ENCODE measurements around the gene COPS7A. TPM values are rescaled to one million over a fixed set of nuclear protein-coding genes. Genes with fewer than 3 reads are reported as not detected.

COPS7A gene
- total RNA-seq, 3 donors from 2014 or later: 52.1 to 72.2 (median 59.9) TPM

DNA sequence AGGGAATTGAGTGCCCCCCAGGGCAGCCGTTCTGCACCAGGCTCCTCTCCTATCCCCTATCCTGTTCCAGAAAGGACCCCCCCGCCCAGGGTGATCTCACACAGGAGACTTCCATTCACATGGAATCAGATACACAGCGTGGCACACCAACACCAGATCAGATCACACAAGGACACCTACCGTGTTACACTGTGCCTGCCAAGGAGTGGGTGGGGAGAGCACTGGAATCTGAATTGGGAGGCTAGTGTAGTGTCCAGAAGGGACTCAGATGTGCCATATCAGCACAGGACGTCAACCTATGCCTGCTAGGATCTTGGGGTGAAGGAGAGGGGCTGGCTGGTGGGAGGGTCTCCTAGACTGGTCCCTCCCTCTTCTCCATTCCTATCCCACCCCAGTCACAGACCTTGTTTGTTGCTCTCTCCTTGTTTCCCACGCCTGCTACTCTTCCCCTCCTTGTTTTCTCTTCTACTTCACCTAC lies 44.6 kb downstream of the COPS7A start:
- intact Hi-C loops (cut with DNase I; ENCODE audit: low total_unique reads): no loop called here
- H3K4me1 ChIP-seq: peaks cover 11 to 23% of the 10 kb centered on the region in 2 donors

DNA sequence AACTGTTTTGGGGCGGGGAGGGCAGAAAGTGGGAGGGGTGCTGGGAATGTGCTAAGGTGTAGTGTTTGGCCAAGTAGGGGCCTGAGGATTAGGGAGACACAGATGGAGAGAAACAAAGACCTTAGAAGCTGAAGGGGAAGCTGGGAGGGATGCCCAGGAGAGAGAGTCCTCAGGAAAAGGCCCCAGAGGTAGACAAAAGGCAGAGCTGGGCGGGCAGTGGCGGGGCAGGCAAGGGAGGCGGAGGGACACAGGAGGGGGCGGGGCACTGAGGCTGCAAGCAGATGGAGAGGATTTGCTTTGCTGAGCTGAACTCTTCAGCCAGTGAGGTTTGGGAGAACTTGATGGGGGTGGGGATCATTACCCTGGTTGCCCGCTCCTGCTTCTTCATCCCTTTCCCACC lies 45.1 kb downstream of the COPS7A start:
- H3K4me1 ChIP-seq: peaks cover 11 to 23% of the 10 kb centered on the region in 2 donors
- intact Hi-C loops (cut with DNase I; ENCODE audit: low total_unique reads): no loop called here

More for the DNA sequence above, 44.6 kb downstream of the COPS7A start:
- no peaks in the 10 kb centered on the region for H3K27me3 ChIP-seq
- no peaks in the 10 kb centered on the region for H3K9me3 ChIP-seq
- DNase-seq (ENCODE audit: low spot score in 2 of 2): no peak
- no peaks in the 10 kb centered on the region for H3K36me3 ChIP-seq
- TF ChIP-seq POLR2A (IDR thresholded peaks at IDR 0.05): no peak
- peak overlapping the region; percentile 75 to 99 (median 77) for H3K4me3 ChIP-seq
- H3K27ac ChIP-seq: peak overlapping the region; percentile 95 to 100

GRCh38 chr12:6769666-6770065 lies 45.8 kb downstream of the COPS7A start:
- Histone ChIP-seq H3K27ac (peak overlapping the region; percentile 95 to 100), H3K27me3 (no peaks in the 10 kb centered on the region), H3K36me3 (no peaks in the 10 kb centered on the region), H3K4me1 (peaks cover 11 to 23% of the 10 kb centered on the region in 2 donors), H3K4me3 (no peak overlapping the region), H3K9me3 (no peaks in the 10 kb centered on the region)
- TF ChIP-seq POLR2A (IDR thresholded peaks at IDR 0.05): no peak
- TF ChIP-seq, protein P1, sequence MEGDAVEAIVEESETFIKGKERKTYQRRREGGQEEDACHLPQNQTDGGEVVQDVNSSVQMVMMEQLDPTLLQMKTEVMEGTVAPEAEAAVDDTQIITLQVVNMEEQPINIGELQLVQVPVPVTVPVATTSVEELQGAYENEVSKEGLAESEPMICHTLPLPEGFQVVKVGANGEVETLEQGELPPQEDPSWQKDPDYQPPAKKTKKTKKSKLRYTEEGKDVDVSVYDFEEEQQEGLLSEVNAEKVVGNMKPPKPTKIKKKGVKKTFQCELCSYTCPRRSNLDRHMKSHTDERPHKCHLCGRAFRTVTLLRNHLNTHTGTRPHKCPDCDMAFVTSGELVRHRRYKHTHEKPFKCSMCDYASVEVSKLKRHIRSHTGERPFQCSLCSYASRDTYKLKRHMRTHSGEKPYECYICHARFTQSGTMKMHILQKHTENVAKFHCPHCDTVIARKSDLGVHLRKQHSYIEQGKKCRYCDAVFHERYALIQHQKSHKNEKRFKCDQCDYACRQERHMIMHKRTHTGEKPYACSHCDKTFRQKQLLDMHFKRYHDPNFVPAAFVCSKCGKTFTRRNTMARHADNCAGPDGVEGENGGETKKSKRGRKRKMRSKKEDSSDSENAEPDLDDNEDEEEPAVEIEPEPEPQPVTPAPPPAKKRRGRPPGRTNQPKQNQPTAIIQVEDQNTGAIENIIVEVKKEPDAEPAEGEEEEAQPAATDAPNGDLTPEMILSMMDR (IDR thresholded peaks at IDR 0.05): no peak
- intact Hi-C loops (cut with DNase I; ENCODE audit: low total_unique reads): no loop called here
- no peak for DNase-seq (ENCODE audit: low spot score in 2 of 2)

More for the DNA sequence above, 45.1 kb downstream of the COPS7A start:
- no peaks in the 10 kb centered on the region for H3K27me3 ChIP-seq
- no peaks in the 10 kb centered on the region for H3K36me3 ChIP-seq
- TF ChIP-seq POLR2A (IDR thresholded peaks at IDR 0.05) (no peak), POLR2AphosphoS5 (IDR thresholded peaks at IDR 0.05) (no peak)
- TF ChIP-seq, protein P1 (IDR thresholded peaks at IDR 0.05): no peak
- H3K9me3 ChIP-seq: no peaks in the 10 kb centered on the region
- peak in 1 of 2 donors; percentile 29 for DNase-seq (ENCODE audit: low spot score in 2 of 2)
- peak overlapping the region; percentile 95 to 100 for H3K27ac ChIP-seq
- peak overlapping the region in 2 of 3 donors; percentile 75 to 99 for H3K4me3 ChIP-seq

- TF ChIP-seq POLR2AphosphoS5 (IDR thresholded peaks at IDR 0.05): no peak
- TF ChIP-seq, protein P1 (IDR thresholded peaks at IDR 0.05): no peak
- TF ChIP-seq POLR2A (IDR thresholded peaks at IDR 0.05): no peak
- peaks cover 11 to 23% of the 10 kb centered on the region in 2 donors for H3K4me1 ChIP-seq
- no peak overlapping the region for H3K4me3 ChIP-seq
These were observed 46.2 kb downstream of the COPS7A start for GRCh38 chr12:6770094-6770493.

GRCh38 chr12:6770600-6770999 lies 46.8 kb downstream of the COPS7A start:
- intact Hi-C loops (cut with DNase I; ENCODE audit: low total_unique reads): no loop called here
- H3K4me1 ChIP-seq: peaks cover 7 to 23% of the 10 kb centered on the region in 2 donors
- no peak for DNase-seq (ENCODE audit: low spot score in 2 of 2)

More at GRCh38 chr12:6770094-6770493, 46.2 kb downstream of the COPS7A start:
- H3K36me3 ChIP-seq: no peaks in the 10 kb centered on the region
- intact Hi-C loops (cut with DNase I; ENCODE audit: low total_unique reads): no loop called here
- DNase-seq (ENCODE audit: low spot score in 2 of 2): no peak
- H3K27ac ChIP-seq: peak overlapping the region; percentile 9 to 60
- H3K9me3 ChIP-seq: no peaks in the 10 kb centered on the region
- H3K27me3 ChIP-seq: no peaks in the 10 kb centered on the region

More at GRCh38 chr12:6770600-6770999, 46.8 kb downstream of the COPS7A start:
- no peaks in the 10 kb centered on the region for H3K27me3 ChIP-seq
- no peak for TF ChIP-seq POLR2A (IDR thresholded peaks at IDR 0.05)
- TF ChIP-seq, protein P1 (IDR thresholded peaks at IDR 0.05): no peak
- no peak for TF ChIP-seq POLR2AphosphoS5 (IDR thresholded peaks at IDR 0.05)
- H3K27ac ChIP-seq: peak overlapping the region; percentile 9 to 60
- H3K36me3 ChIP-seq: no peaks in the 10 kb centered on the region
- H3K9me3 ChIP-seq: no peaks in the 10 kb centered on the region
- H3K4me3 ChIP-seq: no peak overlapping the region
